ENCODE data around the gene CMC1.
A peak's percentile ranks its signal among the peaks of the same experiment; 100 is the strongest.
"Not testable (repeated sequence)": the region's sequence is repeated elsewhere in the genome, so short reads cannot be mapped to it uniquely, and the experiment has no call there.

Gene CMC1

GRCh38 chr3:28241221-28242160 is at the start of gene CMC1:
Gene CMC1 (plus strand): TSS chr3:28241619. CDS start chr3:28241794, 175 bp downstream.
- DNase-seq (ENCODE audit: low read depth in 2 of 3, low spot score in 2 of 3): peak; percentile 77 to 86 (median 80)

DNA sequence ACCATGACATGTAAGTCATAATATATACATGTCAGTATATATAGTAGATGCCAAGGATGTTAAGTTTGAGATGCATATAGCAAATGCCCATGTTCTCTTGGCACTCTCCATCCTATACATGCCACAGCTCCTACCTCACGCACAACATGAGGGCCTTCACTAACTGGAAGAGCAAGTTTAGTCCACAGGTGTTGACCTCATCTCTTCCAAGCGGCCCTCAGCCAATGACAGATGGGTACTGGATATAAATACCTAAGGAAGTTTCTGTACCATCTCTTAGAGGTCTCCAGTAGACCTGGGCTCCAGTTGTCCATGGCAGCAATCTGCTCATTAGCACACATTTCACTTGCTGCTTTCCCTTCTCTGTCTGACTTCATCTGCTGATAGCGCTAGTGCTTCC is 43.3 kb upstream of the CMC1 start:
- no peak for DNase-seq (ENCODE audit: low read depth in 2 of 3, low spot score in 2 of 3)

- DNase-seq (ENCODE audit: low read depth in 2 of 3, low spot score in 2 of 3): no peak
These were observed 42.4 kb upstream of the CMC1 start for GRCh38 chr3:28198974-28199373.

DNA sequence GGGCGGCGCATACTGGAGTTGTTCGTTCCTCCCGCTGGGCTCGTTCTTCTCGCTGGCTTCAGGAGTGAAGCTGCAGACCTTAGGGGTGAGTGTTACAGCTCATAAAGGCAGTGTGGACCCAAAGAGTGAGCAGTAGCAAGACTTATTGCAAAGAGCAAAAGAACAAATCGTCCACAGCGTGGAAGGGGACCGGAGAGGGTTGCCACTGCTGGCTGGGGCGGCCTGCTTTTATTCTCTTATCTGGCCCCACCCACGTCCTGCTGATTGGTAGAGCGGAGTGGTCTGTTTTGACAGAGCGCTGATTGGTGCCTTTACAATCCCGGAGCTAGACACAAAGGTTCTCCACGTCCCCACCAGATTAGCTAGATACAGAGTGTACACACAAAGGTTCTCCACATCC is 41.8 kb upstream of the CMC1 start:
- not testable (repeated sequence) for DNase-seq (ENCODE audit: low read depth in 2 of 3, low spot score in 2 of 3)

GRCh38 chr3:28200366-28200848 is 41.0 kb upstream of the CMC1 start:
- not testable (repeated sequence) for DNase-seq (ENCODE audit: low read depth in 2 of 3, low spot score in 2 of 3)

- no peak for DNase-seq (ENCODE audit: low read depth in 2 of 3, low spot score in 2 of 3)
These were observed 34.9 kb upstream of the CMC1 start for GRCh38 chr3:28206479-28206878.

DNA sequence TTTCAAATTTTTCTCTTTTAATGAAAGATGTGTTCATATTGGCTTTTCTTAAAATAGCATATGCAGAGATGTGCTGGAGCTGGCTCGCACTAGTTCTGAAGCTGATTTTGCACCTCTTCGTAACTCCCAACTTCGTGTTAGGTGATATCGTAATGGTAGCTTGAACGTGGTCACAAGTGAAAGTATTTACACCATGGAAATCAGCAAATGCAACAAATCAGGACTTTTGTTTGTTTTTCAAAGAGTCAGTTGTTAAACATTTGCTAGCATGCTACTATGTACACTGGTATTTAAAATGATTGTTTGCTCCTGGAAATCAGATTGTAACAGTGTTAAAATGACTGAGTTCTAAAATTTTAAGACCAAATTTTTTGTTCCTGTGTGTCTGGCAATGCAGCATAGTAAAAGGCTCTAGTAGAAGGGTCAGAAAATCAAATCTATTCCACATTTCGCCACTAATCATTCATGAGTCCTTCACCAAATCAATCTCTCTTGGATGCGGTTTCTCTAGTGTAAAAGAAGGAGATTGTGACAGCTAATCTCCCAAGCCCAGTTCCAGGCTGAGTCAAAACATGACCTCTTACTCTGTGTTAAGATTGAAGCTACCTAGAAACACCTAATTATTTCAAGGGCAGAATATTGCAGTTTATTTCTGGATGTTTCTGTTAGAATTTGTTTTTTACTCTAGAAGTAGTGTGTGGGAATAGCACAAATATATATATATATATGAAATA is 34.3 kb upstream of the CMC1 start:
- no peak for DNase-seq (ENCODE audit: low read depth in 2 of 3, low spot score in 2 of 3)

DNA sequence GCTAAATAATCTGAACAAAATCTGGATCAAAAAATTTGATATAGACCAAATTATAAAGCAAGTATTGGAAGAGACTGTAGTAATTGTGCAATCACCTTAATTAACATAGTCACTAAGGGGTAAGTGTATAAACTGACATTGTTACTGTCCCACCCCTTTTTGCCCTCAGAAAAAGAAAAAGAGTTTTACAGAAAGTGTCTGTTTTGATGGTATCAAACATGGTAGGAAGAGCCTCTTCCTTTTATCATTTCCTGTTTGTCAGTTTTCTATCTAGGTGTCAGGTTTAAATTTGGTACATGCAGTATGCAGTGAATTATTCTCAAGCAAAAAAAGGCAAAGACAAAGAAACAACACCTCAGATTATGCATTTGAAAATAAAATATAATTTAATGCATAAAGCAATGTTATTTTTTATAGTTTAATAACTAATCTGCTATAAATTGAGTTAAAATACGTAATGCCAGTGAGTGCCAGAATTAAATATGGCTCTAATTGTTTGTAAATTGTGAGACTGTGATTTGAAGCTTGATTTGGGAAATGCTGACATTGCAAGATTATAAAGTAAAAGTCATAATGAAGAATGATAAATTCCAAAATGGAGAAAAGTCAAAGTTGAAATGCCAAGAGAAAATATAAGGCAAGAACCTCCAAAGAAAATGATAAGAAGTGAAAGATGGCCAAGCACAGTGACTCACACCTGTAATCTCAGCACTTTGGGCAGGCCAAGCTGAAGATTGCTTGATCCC is 30.3 kb upstream of the CMC1 start:
- no peak for DNase-seq (ENCODE audit: low read depth in 2 of 3, low spot score in 2 of 3)

DNA sequence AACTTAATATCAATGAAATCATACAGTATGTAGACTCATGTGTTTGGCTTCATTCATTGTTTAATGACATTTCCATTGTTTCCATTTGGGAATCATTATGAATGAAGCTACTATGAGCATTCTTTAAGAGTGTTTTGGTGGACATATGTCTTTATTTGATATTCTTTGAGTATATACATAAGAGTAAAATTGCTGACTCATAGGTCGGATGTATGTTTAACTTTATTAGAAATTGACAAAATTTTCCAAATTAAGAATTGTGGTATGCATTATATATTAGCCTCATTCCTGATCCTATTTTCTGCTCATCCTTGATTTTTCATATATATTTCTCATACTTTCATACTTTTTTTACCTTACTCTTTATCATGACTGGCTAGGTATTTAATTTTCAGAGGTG is 28.7 kb upstream of the CMC1 start:
- DNase-seq (ENCODE audit: low read depth in 2 of 3, low spot score in 2 of 3): no peak

GRCh38 chr3:28215407-28215806 is 26.0 kb upstream of the CMC1 start:
- no peak for DNase-seq (ENCODE audit: low read depth in 2 of 3, low spot score in 2 of 3)

DNA sequence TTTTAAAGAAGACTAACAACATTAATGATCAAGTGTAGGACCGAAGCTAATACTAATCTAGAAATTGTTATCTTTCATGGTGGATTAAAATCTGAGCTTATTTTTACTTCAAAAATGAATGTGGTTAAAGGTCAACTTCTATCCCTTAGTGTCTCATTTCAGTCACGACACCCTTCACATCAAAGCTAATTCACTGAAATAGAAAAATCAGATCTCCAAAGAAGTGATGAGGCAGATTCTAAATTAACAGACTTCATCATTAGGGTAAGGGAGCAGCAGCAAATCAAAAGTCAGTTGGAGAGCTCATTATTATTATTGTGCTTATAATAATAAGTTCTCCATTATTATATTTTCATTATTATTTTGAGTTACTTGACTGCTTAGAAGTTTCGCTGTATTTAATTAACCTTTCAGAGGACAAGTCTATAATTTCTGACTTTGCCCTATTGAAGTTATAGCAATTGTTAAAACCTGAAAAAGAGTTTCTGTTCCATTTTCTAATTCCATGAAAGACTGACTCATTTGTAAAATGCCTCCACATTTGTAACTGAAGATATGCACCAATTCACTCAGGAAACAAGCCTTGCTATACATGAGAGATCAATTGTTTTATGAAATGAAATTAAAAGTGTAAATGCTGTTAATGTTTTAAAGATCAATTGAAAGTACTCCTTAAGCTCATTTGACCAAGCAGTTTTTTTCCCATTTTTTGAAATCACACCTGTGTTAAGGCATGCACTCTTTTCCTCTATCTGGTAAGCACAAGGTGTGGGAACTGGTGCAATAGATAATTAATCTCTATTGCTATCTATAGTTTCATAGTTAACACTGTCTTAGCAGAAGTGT is 23.1 kb upstream of the CMC1 start:
- no peak for DNase-seq (ENCODE audit: low read depth in 2 of 3, low spot score in 2 of 3)

- no peak for DNase-seq (ENCODE audit: low read depth in 2 of 3, low spot score in 2 of 3)
These were observed 22.6 kb upstream of the CMC1 start for GRCh38 chr3:28218917-28219198.

- no peak for DNase-seq (ENCODE audit: low read depth in 2 of 3, low spot score in 2 of 3)
These were observed 17.0 kb upstream of the CMC1 start for GRCh38 chr3:28224430-28224829.

DNA sequence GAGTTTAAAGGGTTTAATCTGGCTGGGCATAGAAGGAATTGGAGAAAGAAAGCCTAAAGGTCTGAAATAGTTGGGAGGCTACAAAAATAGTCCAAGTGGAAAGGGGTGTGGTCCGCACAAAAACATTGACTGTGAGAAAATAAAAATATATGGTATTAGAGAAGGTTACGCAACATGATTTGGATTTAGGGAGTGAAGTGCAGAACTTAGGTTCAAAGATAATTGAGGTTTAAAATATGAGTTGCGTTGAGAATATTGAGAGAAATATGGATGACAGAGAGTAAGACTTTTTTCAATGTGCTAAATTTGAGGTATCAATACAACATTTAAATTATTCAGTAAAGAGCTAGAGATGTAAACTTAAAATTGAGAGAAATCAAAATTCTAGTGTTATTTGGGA is 15.4 kb upstream of the CMC1 start:
- no peak for DNase-seq (ENCODE audit: low read depth in 2 of 3, low spot score in 2 of 3)

DNA sequence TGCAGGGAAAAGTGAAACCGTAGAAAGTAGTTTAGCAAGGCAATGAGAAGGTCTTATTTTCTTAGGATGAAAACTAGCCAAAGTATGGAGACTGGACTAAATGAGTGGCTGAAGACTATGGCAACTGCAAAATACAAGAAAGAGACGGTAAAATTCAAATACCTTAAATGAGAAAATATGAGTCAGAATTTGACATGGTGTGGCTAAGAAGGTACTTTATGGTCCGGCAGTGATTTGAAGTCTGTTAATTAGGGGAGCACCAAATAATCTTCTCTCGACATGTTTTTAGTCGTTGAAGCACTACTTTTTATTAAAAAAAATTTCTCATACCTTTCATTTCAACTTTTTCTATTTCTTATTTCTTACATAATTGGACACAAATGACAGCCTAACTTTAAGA is 12.8 kb upstream of the CMC1 start:
- DNase-seq (ENCODE audit: low read depth in 2 of 3, low spot score in 2 of 3): no peak

- DNase-seq (ENCODE audit: low read depth in 2 of 3, low spot score in 2 of 3): no peak
These were observed 8.8 kb upstream of the CMC1 start for GRCh38 chr3:28232659-28233058.

- no peak for DNase-seq (ENCODE audit: low read depth in 2 of 3, low spot score in 2 of 3)
These were observed 7.0 kb upstream of the CMC1 start for GRCh38 chr3:28234454-28234853.

DNA sequence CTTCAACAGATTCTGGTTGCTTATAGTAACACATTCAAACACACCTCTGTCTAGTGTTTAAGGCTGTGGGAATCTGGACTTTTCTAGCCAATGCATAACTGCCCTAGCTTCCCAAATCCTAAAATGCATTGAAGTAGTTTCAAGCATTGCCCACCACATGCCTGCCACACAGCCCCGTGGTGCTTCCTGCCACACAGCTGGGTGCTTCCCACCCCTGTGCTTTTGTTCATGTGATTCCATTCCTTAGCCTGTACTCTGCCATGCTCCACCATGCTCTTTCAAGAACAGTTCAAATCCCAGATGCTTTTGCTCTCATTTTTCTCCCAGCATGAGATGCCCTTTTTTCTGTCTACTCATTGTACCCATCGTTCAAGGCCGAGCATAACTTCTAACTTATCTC is 2.3 kb upstream of the CMC1 start:
- no peak for DNase-seq (ENCODE audit: low read depth in 2 of 3, low spot score in 2 of 3)

DNA sequence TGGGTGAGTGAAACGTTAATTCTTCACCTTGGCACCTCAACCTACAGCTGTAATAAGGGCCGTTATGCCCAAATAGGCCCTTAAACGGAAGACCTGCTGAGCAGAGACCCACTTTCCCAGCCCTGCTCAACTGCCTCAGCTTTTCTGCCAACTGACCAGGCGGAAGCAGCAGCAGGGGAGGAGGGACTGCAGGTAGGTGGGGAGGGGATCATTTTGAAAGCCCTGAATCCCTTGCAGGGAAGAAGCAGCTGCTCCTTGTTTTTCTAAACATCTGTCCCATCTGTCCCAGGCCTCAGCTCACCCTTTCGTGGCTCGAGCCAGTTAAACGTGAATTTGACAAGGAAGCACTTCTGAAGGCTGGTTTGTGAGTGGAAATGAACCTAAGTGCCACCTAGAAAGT is 978 bp upstream of the CMC1 start:
- DNase-seq (ENCODE audit: low read depth in 2 of 3, low spot score in 2 of 3): no peak

GRCh38 chr3:28242519-28242918 is 1.1 kb downstream of the CMC1 start:
- no peak for DNase-seq (ENCODE audit: low read depth in 2 of 3, low spot score in 2 of 3)
